Measurements from ENCODE around the gene CDHR4. TPM values are rescaled to one million over a fixed set of nuclear protein-coding genes. Genes with fewer than 3 reads are reported as not detected.

CDHR4 gene
- total and polyA plus RNA-seq, 9 of the 15 experiments (the other 6 are each of a cell fraction or from before 2014, with no cell fraction given) = 0.21 TPM; not detected in 8

DNA sequence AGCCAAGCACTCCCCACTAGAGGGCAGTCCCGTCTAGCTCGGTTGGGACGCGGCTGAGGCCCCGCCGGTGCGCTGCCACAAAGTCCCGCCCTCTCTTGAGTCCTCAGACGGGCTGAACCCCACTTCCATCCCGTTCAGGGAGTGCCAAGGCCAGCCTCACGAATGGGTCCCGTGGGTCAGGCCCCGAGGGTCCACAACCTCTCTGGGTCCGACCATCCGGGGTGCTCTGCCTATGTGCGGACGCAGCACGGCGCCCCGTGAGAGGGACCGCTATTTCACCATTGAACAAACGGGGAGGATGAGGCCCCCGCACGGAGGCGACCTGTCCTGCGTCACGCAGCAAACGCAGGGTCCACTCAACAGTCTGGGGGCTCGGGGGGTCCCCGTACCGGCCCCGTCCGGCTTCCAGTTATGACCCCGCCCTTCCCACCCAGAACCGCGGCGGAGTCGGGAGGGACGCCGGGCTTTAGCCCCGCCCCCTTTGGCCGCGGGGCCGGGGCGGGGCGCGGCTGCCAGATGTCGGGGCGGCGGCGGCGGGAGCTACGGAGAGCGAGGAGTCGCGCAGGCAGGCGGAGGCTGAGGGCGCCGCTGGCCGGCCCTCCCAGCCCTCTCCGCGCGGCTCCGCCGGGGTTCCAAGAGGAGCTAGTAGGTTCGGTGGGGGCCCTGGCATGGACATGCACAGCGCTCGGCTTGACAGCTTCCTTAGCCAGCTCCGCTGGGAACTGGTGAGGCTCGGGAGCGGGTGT, 3.2 kb upstream of the CDHR4 start, which contains the start of gene INKA1 (continued):
- TF ChIP-seq ZFX (CRISPR knock-in tag; IDR thresholded peaks at IDR 0.05) (peak; percentile 50), ZBTB1 (CRISPR knock-in tag; IDR thresholded peaks at IDR 0.05; ENCODE audit: borderline replicate concordance, low read depth) (peak; percentile 79; the same call in 1 of the 2 replicates), MYC (IDR thresholded peaks at IDR 0.05; ENCODE audit: low read depth, low read length) (no peak; the same call in 1 of the 2 replicates), MYC (CRISPR knock-in tag; IDR thresholded peaks at IDR 0.05; ENCODE audit: borderline replicate concordance, low read depth) (no peak), HMGXB4 (CRISPR knock-in tag; IDR thresholded peaks at IDR 0.05) (0 out of 2 replicates have a peak, but pooled peaks have one; percentile 24), STAG1 (CRISPR knock-in tag; IDR thresholded peaks at IDR 0.05; ENCODE audit: borderline replicate concordance) (peak; percentile 59; the same call in 1 of the 2 replicates), ETV6 (IDR thresholded peaks at IDR 0.05; ENCODE audit: borderline replicate concordance in 1 of 2, low read depth in 2 of 2, low read length in 1 of 2) (no peak), ETV6 (CRISPR knock-in tag; IDR thresholded peaks at IDR 0.05; ENCODE audit: borderline replicate concordance) (no peak), ZNF133 (CRISPR knock-in tag; IDR thresholded peaks at IDR 0.05) (no peak), CCAR2 (IDR thresholded peaks at IDR 0.05; ENCODE audit: low read depth, low read length) (no peak), ZNF263 (CRISPR knock-in tag; IDR thresholded peaks at IDR 0.05; ENCODE audit: borderline replicate concordance) (peak; percentile 18; the same call in 1 of the 2 replicates), HDAC1 (IDR thresholded peaks at IDR 0.05) (peak in 1 of 2 experiments; percentile 62; a peak in 1 of 4 replicates), CTBP1 (IDR thresholded peaks at IDR 0.05; ENCODE audit: borderline replicate concordance) (peak; percentile 67; the same call in 1 of the 2 replicates), SMAD4 (CRISPR knock-in tag; conservative IDR thresholded peaks at IDR 0.05) (peak; percentile 10; the same call in 1 of the 2 replicates), PHB (CRISPR knock-in tag; IDR thresholded peaks at IDR 0.05) (peak; percentile 64; the same call in 1 of the 2 replicates), ELK3 (CRISPR knock-in tag; IDR thresholded peaks at IDR 0.05) (no peak), PTTG1 (tag; IDR thresholded peaks at IDR 0.05; ENCODE audit: low read depth) (no peak), MEIS2 (IDR thresholded peaks at IDR 0.05; ENCODE audit: partially characterized antibody) (no peak), NCOA6 (IDR thresholded peaks at IDR 0.05) (peak; percentile 73), NCOR1 (IDR thresholded peaks at IDR 0.05) (no peak), NR2C2 (CRISPR knock-in tag; IDR thresholded peaks at IDR 0.05) (0 out of 2 replicates have a peak, but pooled peaks have one; percentile 11), NR2C2 (tag; IDR thresholded peaks at IDR 0.05) (no peak), ZNF830 (CRISPR knock-in tag; IDR thresholded peaks at IDR 0.05) (no peak), RBM25 (IDR thresholded peaks at IDR 0.05; ENCODE audit: low read depth, low read length, severe bottlenecking) (no peak), BCL6 (CRISPR knock-in tag; IDR thresholded peaks at IDR 0.05) (no peak)
- TF ChIP-seq, protein P1, sequence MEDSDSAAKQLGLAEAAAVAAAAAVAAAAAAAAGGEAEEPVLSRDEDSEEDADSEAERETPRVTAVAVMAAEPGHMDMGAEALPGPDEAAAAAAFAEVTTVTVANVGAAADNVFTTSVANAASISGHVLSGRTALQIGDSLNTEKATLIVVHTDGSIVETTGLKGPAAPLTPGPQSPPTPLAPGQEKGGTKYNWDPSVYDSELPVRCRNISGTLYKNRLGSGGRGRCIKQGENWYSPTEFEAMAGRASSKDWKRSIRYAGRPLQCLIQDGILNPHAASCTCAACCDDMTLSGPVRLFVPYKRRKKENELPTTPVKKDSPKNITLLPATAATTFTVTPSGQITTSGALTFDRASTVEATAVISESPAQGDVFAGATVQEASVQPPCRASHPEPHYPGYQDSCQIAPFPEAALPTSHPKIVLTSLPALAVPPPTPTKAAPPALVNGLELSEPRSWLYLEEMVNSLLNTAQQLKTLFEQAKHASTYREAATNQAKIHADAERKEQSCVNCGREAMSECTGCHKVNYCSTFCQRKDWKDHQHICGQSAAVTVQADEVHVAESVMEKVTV (CRISPR knock-in tag; IDR thresholded peaks at IDR 0.05) = peak; percentile 58
